Endothelial cell (in vitro differentiated cells): ENCODE measurements around the gene SMG9. TPM values are rescaled to one million over a fixed set of nuclear protein-coding genes. Genes with fewer than 3 reads are reported as not detected.

Experiments used
- DNase-seq: peaks from one replicate; pipeline ENCODE4 v3.0.0; 2021; ENCODE audit warnings: low spot score
- H3K27ac Mint-ChIP-seq: one replicate; pipeline ENCODE4 v1.8.0; 2021; ENCODE audit warnings: mixed read lengths, inconsistent platforms; ENCODE audit not compliant: unreplicated experiment
- H3K27me3 Mint-ChIP-seq: one replicate; pipeline ENCODE4 v1.8.0; 2021; ENCODE audit warnings: mild to moderate bottlenecking, moderate library complexity, mixed read lengths, inconsistent platforms; ENCODE audit not compliant: unreplicated experiment
- H3K36me3 Mint-ChIP-seq: one replicate; pipeline ENCODE4 v1.8.0; 2021; ENCODE audit warnings: mild to moderate bottlenecking, low read depth, mixed read lengths, inconsistent platforms; ENCODE audit not compliant: unreplicated experiment
- H3K4me1 Mint-ChIP-seq: one replicate; pipeline ENCODE4 v1.8.0; 2021; ENCODE audit warnings: mild to moderate bottlenecking, mixed read lengths, inconsistent platforms; ENCODE audit not compliant: unreplicated experiment
- H3K4me3 Mint-ChIP-seq: one replicate; pipeline ENCODE4 v1.8.0; 2021; ENCODE audit warnings: mild to moderate bottlenecking, mixed read lengths, inconsistent platforms; ENCODE audit not compliant: unreplicated experiment
- H3K9me3 Mint-ChIP-seq: one replicate; pipeline ENCODE4 v1.8.0; 2021; ENCODE audit warnings: mixed read lengths, inconsistent platforms; ENCODE audit not compliant: unreplicated experiment
- total RNA-seq: library from RNA; stranded (reverse); fragmentation: NEBNext Ultra II Directional; extraction: Animal tissue kit (Norgen Biotek cat#: 25700); gene quantifications from one replicate; pipeline ENCODE4 v1.2.1, GENCODE V29; 2021; ENCODE audit not compliant: unreplicated experiment
- TF ChIP-seq, protein P1 (sequence below): fragments of 200-600 bp; sonication (generic); IDR thresholded peaks from one replicate; pipeline ENCODE4 v1.5.0; 2021; ENCODE audit warnings: antibody characterized with exemption; ENCODE audit not compliant: unreplicated experiment

The SMG9 gene
- total RNA-seq, 1 donor from 2014 or later, result 38.8 TPM

DNA sequence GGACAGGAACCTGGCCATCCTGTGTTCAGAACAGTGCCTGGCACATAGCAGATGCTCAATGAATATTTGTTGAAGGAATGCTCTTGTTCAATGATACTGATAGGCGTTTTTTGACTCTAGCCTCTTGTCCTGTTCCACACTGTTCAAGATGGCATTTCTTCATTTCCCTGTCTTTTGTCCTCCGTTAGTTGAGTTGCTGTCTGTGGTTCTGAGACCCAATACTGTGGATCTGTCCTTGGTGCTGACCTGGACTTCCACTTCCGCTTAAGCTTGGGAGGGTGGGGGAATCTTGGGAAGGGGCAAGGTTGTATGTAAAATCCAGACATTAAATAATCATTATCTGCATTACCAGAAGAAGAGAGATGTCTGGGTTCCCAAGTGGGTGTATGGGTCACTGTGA is 34.3 kb upstream of the SMG9 start:
- H3K27ac Mint-ChIP-seq, result no peak overlapping the region
- DNase-seq, result peak; percentile 39
- peaks cover 3% of the 10 kb centered on the region for H3K36me3 Mint-ChIP-seq
- H3K4me3 Mint-ChIP-seq, result no peak overlapping the region
- H3K9me3 Mint-ChIP-seq, result no peaks in the 10 kb centered on the region
- H3K4me1 Mint-ChIP-seq, result no peaks in the 10 kb centered on the region
- peaks cover under 1% of the 10 kb centered on the region for H3K27me3 Mint-ChIP-seq
- TF ChIP-seq, protein P1, sequence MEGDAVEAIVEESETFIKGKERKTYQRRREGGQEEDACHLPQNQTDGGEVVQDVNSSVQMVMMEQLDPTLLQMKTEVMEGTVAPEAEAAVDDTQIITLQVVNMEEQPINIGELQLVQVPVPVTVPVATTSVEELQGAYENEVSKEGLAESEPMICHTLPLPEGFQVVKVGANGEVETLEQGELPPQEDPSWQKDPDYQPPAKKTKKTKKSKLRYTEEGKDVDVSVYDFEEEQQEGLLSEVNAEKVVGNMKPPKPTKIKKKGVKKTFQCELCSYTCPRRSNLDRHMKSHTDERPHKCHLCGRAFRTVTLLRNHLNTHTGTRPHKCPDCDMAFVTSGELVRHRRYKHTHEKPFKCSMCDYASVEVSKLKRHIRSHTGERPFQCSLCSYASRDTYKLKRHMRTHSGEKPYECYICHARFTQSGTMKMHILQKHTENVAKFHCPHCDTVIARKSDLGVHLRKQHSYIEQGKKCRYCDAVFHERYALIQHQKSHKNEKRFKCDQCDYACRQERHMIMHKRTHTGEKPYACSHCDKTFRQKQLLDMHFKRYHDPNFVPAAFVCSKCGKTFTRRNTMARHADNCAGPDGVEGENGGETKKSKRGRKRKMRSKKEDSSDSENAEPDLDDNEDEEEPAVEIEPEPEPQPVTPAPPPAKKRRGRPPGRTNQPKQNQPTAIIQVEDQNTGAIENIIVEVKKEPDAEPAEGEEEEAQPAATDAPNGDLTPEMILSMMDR, result no peak

DNA sequence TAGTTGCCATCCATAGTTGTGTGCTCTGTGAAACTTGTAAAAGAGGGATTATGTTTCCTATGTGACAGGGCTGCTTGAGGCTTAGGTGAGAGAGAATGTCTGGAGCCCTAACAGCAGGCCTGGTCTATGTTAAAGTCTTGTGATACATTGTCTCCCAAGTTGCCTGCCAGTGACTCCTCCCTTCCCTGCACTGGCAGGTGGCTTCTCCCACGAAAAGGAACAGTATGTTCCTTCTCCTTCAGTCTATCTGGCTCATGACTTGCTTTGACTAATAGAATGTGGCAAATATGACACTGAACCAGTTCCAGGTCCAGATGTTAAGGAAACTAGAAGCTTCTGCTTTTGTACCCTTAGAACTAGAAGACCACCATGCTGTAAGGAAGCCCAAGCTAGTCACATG is 31.9 kb upstream of the SMG9 start:
- H3K4me3 Mint-ChIP-seq, result no peak overlapping the region
- H3K27me3 Mint-ChIP-seq, result peaks cover 8% of the 10 kb centered on the region
- no peaks in the 10 kb centered on the region for H3K9me3 Mint-ChIP-seq
- H3K27ac Mint-ChIP-seq, result no peak overlapping the region
- DNase-seq, result no peak
- TF ChIP-seq, protein P1, result no peak
- no peaks in the 10 kb centered on the region for H3K4me1 Mint-ChIP-seq
- peaks cover 8% of the 10 kb centered on the region for H3K36me3 Mint-ChIP-seq

DNA sequence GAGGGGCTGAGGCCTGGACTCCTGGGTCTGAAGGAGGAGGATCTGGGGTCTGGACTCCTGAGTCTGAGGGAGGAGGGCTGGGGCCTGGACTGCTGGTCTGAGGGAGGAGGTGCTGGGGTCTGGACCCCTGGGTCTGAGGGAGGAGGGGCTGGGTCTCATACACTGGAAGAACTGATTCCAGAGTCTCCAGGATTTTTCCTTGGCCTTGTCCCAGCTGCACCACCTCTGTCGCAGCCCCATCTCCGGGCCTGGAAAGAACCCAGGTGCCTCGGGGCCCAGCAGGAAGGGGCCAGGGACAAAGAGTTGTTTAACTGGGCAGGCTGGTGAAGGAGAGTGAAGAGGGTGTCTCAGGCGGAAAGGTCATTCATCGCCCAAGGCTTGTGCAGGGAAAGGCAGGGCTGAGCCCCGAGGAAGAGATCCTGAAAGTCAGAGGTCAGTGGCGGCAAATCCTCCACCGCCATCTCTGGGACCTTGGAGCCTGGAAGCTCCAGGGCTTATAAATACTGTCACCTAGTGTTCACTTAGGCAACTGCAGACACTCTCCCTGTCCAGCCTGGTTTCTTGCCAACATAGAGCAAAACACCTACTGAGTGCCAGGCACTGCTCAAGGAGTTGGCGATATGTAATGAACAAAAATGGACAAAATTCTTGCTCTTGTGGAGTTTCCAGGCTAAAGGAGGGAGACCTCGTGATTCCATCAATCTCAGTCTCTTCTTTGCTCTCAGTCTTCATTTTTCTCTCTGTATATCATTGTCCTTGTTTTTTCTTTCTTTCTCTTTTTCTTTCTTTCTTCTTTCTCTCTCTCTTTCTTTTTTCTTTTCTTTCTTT is 30.4 kb upstream of the SMG9 start:
- TF ChIP-seq, protein P1, result peak; percentile 88
- Mint-ChIP-seq H3K4me3 (no peak overlapping the region), H3K27me3 (peaks cover 11% of the 10 kb centered on the region), H3K4me1 (peaks cover 3% of the 10 kb centered on the region), H3K36me3 (peaks cover 8% of the 10 kb centered on the region), H3K27ac (no peak overlapping the region), H3K9me3 (no peaks in the 10 kb centered on the region)
- DNase-seq, result peak; percentile 68

DNA sequence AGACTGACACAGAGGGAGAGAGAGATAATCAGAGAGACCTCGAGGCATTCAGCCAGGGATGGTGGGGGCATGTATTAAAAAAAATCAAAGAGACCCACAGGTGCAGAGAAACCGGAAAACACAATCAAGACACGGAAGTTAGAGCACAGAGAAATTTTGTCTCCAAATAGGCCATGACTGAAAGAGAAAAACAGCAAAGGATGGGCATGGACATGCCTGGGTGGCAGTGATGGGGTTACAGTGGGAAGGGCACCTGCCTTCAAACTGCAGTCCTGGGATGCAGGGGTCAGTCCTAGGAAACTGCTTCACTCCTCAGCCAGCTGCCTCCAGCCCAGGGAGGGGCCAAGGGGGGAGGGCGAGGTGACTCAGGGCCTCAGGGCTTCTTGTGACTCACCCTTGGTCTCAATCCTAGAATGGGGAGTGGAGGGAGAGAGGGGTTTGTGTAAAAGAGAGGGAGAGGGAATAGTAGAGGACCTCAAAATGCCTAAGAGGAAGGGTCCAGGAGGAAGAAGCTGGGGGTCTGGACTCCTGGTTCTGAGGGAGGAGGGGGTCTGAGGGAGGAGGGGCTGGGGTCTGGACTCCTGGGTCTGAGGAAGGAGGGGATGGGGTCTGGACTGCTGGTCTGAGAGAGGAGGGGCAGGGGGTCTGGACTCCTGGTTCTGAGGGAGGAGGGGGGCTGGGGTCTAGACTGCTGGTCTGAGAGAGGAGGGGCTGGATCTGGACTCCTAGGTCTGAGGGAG is 29.6 kb upstream of the SMG9 start:
- Mint-ChIP-seq H3K36me3 (peaks cover 8% of the 10 kb centered on the region), H3K4me3 (peak overlapping the region; percentile 42), H3K4me1 (peaks cover 6% of the 10 kb centered on the region), H3K27me3 (peaks cover 11% of the 10 kb centered on the region), H3K9me3 (no peaks in the 10 kb centered on the region), H3K27ac (no peak overlapping the region)
- no peak for DNase-seq
- TF ChIP-seq, protein P1, result no peak

DNA sequence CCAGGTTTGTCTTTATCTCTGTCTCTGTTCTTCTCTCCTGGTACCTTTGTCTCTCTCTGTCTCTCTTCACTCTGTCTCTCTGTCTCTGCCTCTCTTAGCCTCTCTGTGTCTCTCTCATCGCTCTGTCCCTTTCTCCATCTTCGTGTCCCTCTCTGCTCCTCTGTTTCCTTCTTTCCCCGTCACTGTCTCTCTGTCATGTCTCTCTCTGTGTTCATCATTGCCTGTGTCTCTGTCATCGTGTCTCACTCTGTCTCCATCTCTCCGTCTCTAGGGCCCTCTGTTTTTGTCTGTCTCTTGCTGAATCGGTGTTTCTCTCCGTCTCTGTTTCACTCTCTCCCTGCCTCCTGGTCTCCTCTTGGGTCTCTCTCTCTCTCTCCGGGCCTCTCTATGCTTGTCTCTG is 28.9 kb upstream of the SMG9 start:
- peaks cover 9% of the 10 kb centered on the region for H3K4me1 Mint-ChIP-seq
- no peak overlapping the region for H3K27ac Mint-ChIP-seq
- no peak for DNase-seq
- TF ChIP-seq, protein P1, result no peak
- H3K4me3 Mint-ChIP-seq, result no peak overlapping the region
- peaks cover 14% of the 10 kb centered on the region for H3K27me3 Mint-ChIP-seq
- no peaks in the 10 kb centered on the region for H3K9me3 Mint-ChIP-seq
- peaks cover 8% of the 10 kb centered on the region for H3K36me3 Mint-ChIP-seq
